ENCODE results near the gene ZNF385B.

Gene ZNF385B

DNA sequence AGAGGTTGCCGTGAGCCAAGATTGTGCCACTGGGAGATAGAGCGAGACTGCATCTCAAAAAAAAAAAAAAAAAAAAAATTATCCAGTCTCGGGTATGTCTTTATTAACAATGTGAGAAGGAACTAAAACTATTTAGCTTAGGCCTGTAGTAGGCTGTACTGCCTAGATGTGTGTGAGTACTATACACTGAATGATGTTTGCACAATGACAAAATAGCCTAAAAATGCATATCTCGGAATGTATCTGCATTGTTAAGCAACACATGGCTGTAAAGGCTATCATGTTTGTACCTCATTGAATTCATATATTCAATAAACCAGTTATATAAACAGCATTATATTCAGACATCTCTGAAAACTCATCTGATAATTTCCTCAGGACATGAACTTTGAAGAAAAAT is 405.6 kb downstream of the ZNF385B start:
- H3F3A ChIP-seq (ENCODE audit: insufficient read depth, low read length), result no peaks in the 10 kb centered on the region
- no peak overlapping the region for H3K27ac ChIP-seq (ENCODE audit: low read depth, low read length, poor library complexity, severe bottlenecking)
- no peaks in the 10 kb centered on the region for H3K9me3 ChIP-seq (ENCODE audit: low read length)
- no peak overlapping the region for H3K4me2 ChIP-seq (ENCODE audit: low read length)
- no peaks in the 10 kb centered on the region for H3K4me1 ChIP-seq (ENCODE audit: insufficient read depth, low read length, severe bottlenecking)
- H3K79me2 ChIP-seq (ENCODE audit: insufficient read depth, low read length), result no peaks in the 10 kb centered on the region
- no peaks in the 10 kb centered on the region for H3K36me3 ChIP-seq (ENCODE audit: insufficient read depth, low read length)
- H3K9ac ChIP-seq (ENCODE audit: low read length), result no peak overlapping the region
- no peaks in the 10 kb centered on the region for H4K20me1 ChIP-seq (ENCODE audit: insufficient read depth, low read length)
- H3K9me2 ChIP-seq (ENCODE audit: low read depth, low read length), result peaks cover 2% of the 10 kb centered on the region; the same call in 1 of the 2 replicates
- no peaks in the 10 kb centered on the region for H3K27me3 ChIP-seq (ENCODE audit: insufficient read depth, low read length)
- no peak for TF ChIP-seq EZH2 (IDR thresholded peaks at IDR 0.05; ENCODE audit: borderline replicate concordance, low read length)
- TF ChIP-seq, protein P1, sequence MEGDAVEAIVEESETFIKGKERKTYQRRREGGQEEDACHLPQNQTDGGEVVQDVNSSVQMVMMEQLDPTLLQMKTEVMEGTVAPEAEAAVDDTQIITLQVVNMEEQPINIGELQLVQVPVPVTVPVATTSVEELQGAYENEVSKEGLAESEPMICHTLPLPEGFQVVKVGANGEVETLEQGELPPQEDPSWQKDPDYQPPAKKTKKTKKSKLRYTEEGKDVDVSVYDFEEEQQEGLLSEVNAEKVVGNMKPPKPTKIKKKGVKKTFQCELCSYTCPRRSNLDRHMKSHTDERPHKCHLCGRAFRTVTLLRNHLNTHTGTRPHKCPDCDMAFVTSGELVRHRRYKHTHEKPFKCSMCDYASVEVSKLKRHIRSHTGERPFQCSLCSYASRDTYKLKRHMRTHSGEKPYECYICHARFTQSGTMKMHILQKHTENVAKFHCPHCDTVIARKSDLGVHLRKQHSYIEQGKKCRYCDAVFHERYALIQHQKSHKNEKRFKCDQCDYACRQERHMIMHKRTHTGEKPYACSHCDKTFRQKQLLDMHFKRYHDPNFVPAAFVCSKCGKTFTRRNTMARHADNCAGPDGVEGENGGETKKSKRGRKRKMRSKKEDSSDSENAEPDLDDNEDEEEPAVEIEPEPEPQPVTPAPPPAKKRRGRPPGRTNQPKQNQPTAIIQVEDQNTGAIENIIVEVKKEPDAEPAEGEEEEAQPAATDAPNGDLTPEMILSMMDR (IDR thresholded peaks at IDR 0.05; ENCODE audit: low read length), result no peak
- no peak overlapping the region for H3K4me3 ChIP-seq (ENCODE audit: low read depth, low read length, poor library complexity, severe bottlenecking)
- no peak overlapping the region for H2AFZ ChIP-seq (ENCODE audit: low read length)

DNA sequence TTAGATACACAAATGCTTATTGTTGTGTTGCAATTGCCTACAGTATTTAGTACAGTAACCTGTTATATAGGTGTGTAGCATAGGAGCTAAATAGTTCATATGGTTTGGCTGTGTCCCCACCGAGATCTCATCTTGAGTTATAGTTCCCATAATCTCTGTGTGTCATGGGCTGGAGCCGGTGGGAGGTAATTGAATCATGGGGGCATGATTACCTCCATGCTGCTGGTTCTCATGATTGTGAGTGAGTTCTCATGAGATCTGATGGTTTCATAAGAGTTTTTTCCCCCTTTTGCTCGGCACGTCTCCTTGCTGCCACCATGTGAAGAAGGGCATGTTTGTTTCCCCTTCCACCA is 406.3 kb downstream of the ZNF385B start:
- Histone ChIP-seq H3K79me2 (ENCODE audit: insufficient read depth, low read length) (no peaks in the 10 kb centered on the region), H3K9me2 (ENCODE audit: low read depth, low read length) (peaks cover 2% of the 10 kb centered on the region; the same call in 1 of the 2 replicates), H3K36me3 (ENCODE audit: insufficient read depth, low read length) (no peaks in the 10 kb centered on the region), H2AFZ (ENCODE audit: low read length) (no peak overlapping the region), H4K20me1 (ENCODE audit: insufficient read depth, low read length) (no peaks in the 10 kb centered on the region), H3K4me1 (ENCODE audit: insufficient read depth, low read length, severe bottlenecking) (no peaks in the 10 kb centered on the region), H3K9ac (ENCODE audit: low read length) (no peak overlapping the region), H3K27me3 (ENCODE audit: insufficient read depth, low read length) (no peaks in the 10 kb centered on the region), H3F3A (ENCODE audit: insufficient read depth, low read length) (no peaks in the 10 kb centered on the region), H3K27ac (ENCODE audit: low read depth, low read length, poor library complexity, severe bottlenecking) (no peak overlapping the region), H3K4me3 (ENCODE audit: low read depth, low read length, poor library complexity, severe bottlenecking) (no peak overlapping the region), H3K4me2 (ENCODE audit: low read length) (no peak overlapping the region), H3K9me3 (ENCODE audit: low read length) (no peaks in the 10 kb centered on the region)
- no peak for TF ChIP-seq EZH2 (IDR thresholded peaks at IDR 0.05; ENCODE audit: borderline replicate concordance, low read length)
- TF ChIP-seq, protein P1 (IDR thresholded peaks at IDR 0.05; ENCODE audit: low read length), result no peak

DNA sequence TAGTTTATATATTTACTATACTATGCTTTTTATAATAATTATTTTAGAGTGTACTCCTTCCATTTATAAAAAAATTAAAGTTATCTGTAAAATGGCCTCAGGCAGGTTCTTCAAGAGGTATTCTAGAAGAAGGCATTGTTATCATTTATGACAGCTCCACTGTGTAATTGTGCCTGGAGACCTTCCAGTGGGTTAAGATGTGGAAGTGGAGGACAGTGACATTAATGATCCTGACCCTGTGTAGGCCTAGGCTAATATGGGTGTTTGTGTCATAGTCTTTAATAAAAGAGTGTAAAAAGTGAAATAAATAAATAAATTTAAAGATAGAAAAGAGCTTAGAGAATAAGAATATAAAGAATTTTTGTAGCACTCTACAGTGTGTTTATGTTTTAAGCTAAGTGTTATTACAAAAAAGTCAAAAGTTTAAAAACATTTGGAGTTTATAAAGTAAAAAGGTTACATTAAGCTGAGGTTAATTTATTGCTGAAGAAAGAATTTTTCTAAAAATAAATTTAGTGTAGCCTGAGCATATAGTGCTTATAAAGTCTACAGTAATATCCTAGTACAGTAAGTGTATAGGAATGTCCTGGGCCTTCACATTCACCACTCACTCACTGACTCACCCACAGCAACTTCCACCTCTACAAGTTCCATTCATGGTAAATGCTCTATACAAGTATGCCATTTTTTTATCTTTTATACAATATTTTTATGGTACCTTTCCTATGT is 406.8 kb downstream of the ZNF385B start:
- no peaks in the 10 kb centered on the region for H3K9me3 ChIP-seq (ENCODE audit: low read length)
- H3K4me2 ChIP-seq (ENCODE audit: low read length), result no peak overlapping the region
- H3K27ac ChIP-seq (ENCODE audit: low read depth, low read length, poor library complexity, severe bottlenecking), result no peak overlapping the region
- H3K4me3 ChIP-seq (ENCODE audit: low read depth, low read length, poor library complexity, severe bottlenecking), result no peak overlapping the region
- H3K9me2 ChIP-seq (ENCODE audit: low read depth, low read length), result peaks cover 2% of the 10 kb centered on the region; the same call in 1 of the 2 replicates
- H3K79me2 ChIP-seq (ENCODE audit: insufficient read depth, low read length), result no peaks in the 10 kb centered on the region
- H3K36me3 ChIP-seq (ENCODE audit: insufficient read depth, low read length), result no peaks in the 10 kb centered on the region
- no peaks in the 10 kb centered on the region for H3K4me1 ChIP-seq (ENCODE audit: insufficient read depth, low read length, severe bottlenecking)
- TF ChIP-seq, protein P1 (IDR thresholded peaks at IDR 0.05; ENCODE audit: low read length), result no peak
- no peak for TF ChIP-seq EZH2 (IDR thresholded peaks at IDR 0.05; ENCODE audit: borderline replicate concordance, low read length)
- no peaks in the 10 kb centered on the region for H3F3A ChIP-seq (ENCODE audit: insufficient read depth, low read length)
- H3K27me3 ChIP-seq (ENCODE audit: insufficient read depth, low read length), result no peaks in the 10 kb centered on the region
- H2AFZ ChIP-seq (ENCODE audit: low read length), result no peak overlapping the region
- H4K20me1 ChIP-seq (ENCODE audit: insufficient read depth, low read length), result no peaks in the 10 kb centered on the region
- H3K9ac ChIP-seq (ENCODE audit: low read length), result no peak overlapping the region

Measured in OCI-LY1 (cell line).